ENCODE results near the gene GTF2H2C.
"Not testable (repeated sequence)": the region's sequence is repeated elsewhere in the genome, so short reads cannot be mapped to it uniquely, and the experiment has no call there.

DNA sequence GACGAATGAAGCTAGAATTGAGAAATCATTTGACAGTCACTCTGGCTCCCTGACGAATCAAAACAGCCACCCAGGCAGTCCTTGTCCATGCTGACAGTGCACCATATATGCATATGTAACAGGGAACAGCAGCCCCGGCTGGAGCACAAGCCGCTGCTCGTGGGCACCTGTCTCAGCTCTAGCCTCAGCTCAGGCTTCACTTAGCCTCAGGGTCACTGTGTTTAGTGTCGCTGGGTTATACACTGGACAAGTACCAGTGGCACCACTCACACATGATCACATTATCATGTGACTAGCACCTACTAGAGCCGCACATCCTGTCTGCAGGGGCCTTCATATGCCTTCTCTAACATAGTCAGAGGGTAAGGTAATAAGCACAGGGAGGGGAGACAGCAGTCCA lies 54.9 kb downstream of the GTF2H2C start:
- not testable (repeated sequence) for TF ChIP-seq MXI1 (conservative IDR thresholded peaks at IDR 0.05; ENCODE audit: poor library complexity, severe bottlenecking); POLR2AphosphoS5 (IDR thresholded peaks at IDR 0.05); EP300 (conservative IDR thresholded peaks at IDR 0.05; ENCODE audit: poor library complexity, severe bottlenecking); EZH2 (IDR thresholded peaks at IDR 0.05; ENCODE audit: borderline replicate concordance, insufficient read depth, low read length, poor library complexity, severe bottlenecking)
- TF ChIP-seq, protein P1, sequence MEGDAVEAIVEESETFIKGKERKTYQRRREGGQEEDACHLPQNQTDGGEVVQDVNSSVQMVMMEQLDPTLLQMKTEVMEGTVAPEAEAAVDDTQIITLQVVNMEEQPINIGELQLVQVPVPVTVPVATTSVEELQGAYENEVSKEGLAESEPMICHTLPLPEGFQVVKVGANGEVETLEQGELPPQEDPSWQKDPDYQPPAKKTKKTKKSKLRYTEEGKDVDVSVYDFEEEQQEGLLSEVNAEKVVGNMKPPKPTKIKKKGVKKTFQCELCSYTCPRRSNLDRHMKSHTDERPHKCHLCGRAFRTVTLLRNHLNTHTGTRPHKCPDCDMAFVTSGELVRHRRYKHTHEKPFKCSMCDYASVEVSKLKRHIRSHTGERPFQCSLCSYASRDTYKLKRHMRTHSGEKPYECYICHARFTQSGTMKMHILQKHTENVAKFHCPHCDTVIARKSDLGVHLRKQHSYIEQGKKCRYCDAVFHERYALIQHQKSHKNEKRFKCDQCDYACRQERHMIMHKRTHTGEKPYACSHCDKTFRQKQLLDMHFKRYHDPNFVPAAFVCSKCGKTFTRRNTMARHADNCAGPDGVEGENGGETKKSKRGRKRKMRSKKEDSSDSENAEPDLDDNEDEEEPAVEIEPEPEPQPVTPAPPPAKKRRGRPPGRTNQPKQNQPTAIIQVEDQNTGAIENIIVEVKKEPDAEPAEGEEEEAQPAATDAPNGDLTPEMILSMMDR (IDR thresholded peaks at IDR 0.05; ENCODE audit: poor library complexity, severe bottlenecking): not testable (repeated sequence)

Data from neural cell (in vitro differentiated cells).